AG04449 (cell line): ENCODE measurements around the gene PAQR4.

ENCODE experiments used
- CTCF ChIA-PET: fragments of 350-600 bp; formaldehyde crosslinking; extraction: SDS; loops from one replicate; lab custom pipeline; 2021; ENCODE audit warnings: antibody characterized with exemption; lab: Yijun Ruan, JAX
- POLR2A ChIA-PET: fragments of 400-600, 350-600 bp; formaldehyde crosslinking; extraction: SDS; loops from one replicate; lab custom pipeline; 2020; ENCODE audit warnings: antibody characterized with exemption, inconsistent platforms; lab: Yijun Ruan, JAX
- DNase-seq: peaks from one replicate; pipeline ENCODE4 v3.0.0-alpha.2; 2010; ENCODE audit warnings: low read depth, low spot score
- H3K4me3 ChIP-seq: 2 replicates; pipeline ENCODE4 v1.5.1; 2011; ENCODE audit warnings: low read depth, mild to moderate bottlenecking, control low read depth, low read length
- CTCF ChIP-seq: IDR thresholded peaks from one replicate; pipeline ENCODE4 v1.5.1; 2011; ENCODE audit warnings: mild to moderate bottlenecking, moderate library complexity, low read length, control low read depth, inconsistent platforms; ENCODE audit not compliant: insufficient read depth; ENCODE audit errors: missing control alignments

PAQR4 gene

GRCh38 chr16:3007059-3007956 is 38.2 kb downstream of the PAQR4 start:
- POLR2A ChIA-PET, result interaction anchor here (1.6 kb wide), 1 partner anchor 13 kb away, joined by 6 read pairs; the partner anchor contains the start of gene TNFRSF12A
- DNase-seq, result no peak
- TF ChIP-seq CTCF, result no peak
- H3K4me3 ChIP-seq, result no peak overlapping the region
- CTCF ChIA-PET, result interaction anchor here (1.1 to 11.4 kb wide), 3 partner anchors 13 to 51 kb away, joined by 3 to 112 read pairs (median 4); partner anchors contain the start of gene TNFRSF12A

GRCh38 chr16:3007957-3008689 is 39.0 kb downstream of the PAQR4 start:
- H3K4me3 ChIP-seq, result no peak overlapping the region
- ChIA-PET CTCF (interaction anchor here (1.1 to 11.4 kb wide), 3 partner anchors 12 to 51 kb away, joined by 3 to 112 read pairs (median 4); partner anchors contain the start of gene TNFRSF12A), POLR2A (interaction anchor here (1.6 kb wide), 1 partner anchor 13 kb away, joined by 6 read pairs; the partner anchor contains the start of gene TNFRSF12A)
- TF ChIP-seq CTCF, result no peak
- no peak for DNase-seq

- no peak for TF ChIP-seq CTCF
- CTCF ChIA-PET, result interaction anchor here (1.1 to 11.4 kb wide), 2 partner anchors 11 to 22 kb away, joined by 3 to 112 read pairs; partner anchors contain the start of gene TNFRSF12A
- H3K4me3 ChIP-seq, result no peak overlapping the region
- no peak for DNase-seq
- POLR2A ChIA-PET, result interaction anchor here (1.6 kb wide), 1 partner anchor 12 kb away, joined by 6 read pairs; the partner anchor contains the start of gene TNFRSF12A
Observed at GRCh38 chr16:3008690-3009037, 39.5 kb downstream of the PAQR4 start.

GRCh38 chr16:3009568-3010390 is 40.6 kb downstream of the PAQR4 start:
- no peak for DNase-seq
- no peak for TF ChIP-seq CTCF

GRCh38 chr16:3010510-3010909 is 41.4 kb downstream of the PAQR4 start:
- TF ChIP-seq CTCF, result no peak
- POLR2A ChIA-PET, result interaction anchor here (1.4 to 1.6 kb wide), 2 partner anchors 9 to 12 kb away, joined by 7 read pairs; partner anchors contain the start of genes HCFC1R1 and TNFRSF12A
- CTCF ChIA-PET, result interaction anchor here (1.1 to 11.4 kb wide), 2 partner anchors 9 to 20 kb away, joined by 3 to 112 read pairs; no protein-coding TSS in a partner anchor
- H3K4me3 ChIP-seq, result no peak overlapping the region
- DNase-seq, result no peak

More at GRCh38 chr16:3009568-3010390, 40.6 kb downstream of the PAQR4 start:
- no peak overlapping the region for H3K4me3 ChIP-seq
- ChIA-PET CTCF (interaction anchor here (1.1 to 11.4 kb wide), 2 partner anchors 10 to 21 kb away, joined by 3 to 112 read pairs; no protein-coding TSS in a partner anchor), POLR2A (interaction anchor here (1.4 to 1.6 kb wide), 2 partner anchors 10 to 13 kb away, joined by 7 read pairs; partner anchors contain the start of genes HCFC1R1 and TNFRSF12A)
